ENCODE results near the gene SETD2.

- TF ChIP-seq CTCF (IDR thresholded peaks at IDR 0.05; ENCODE audit: low read depth, low read length): no peak
- no peak for TF ChIP-seq EZH2phosphoT487 (IDR thresholded peaks at IDR 0.05; ENCODE audit: low read depth)
These were observed 161.5 kb downstream of the SETD2 start for GRCh38 chr3:47002171-47003055.
